Neural crest cell (in vitro differentiated cells): ENCODE measurements around the gene RAB8A. TPM values are rescaled to one million over a fixed set of nuclear protein-coding genes. Genes with fewer than 3 reads are reported as not detected.

ENCODE experiments used
- DNase-seq: peaks from one replicate; pipeline ENCODE4 v3.0.0; 2021; ENCODE audit warnings: low read depth, mixed read lengths, low spot score
- H3K27ac Mint-ChIP-seq: one replicate; pipeline ENCODE4 v1.8.0; 2021; ENCODE audit warnings: mild to moderate bottlenecking, mixed read lengths; ENCODE audit not compliant: unreplicated experiment
- H3K27me3 Mint-ChIP-seq: 2 replicates; pipeline ENCODE4 v1.8.0; 2021; ENCODE audit warnings: low read depth, mild to moderate bottlenecking, mixed read lengths
- H3K36me3 Mint-ChIP-seq: 2 replicates; pipeline ENCODE4 v1.8.0; 2021; ENCODE audit warnings: low read depth, mild to moderate bottlenecking, mixed read lengths
- H3K4me1 Mint-ChIP-seq: 2 replicates; pipeline ENCODE4 v1.8.0; 2021; ENCODE audit warnings: mixed read lengths
- H3K4me3 Mint-ChIP-seq: one replicate; pipeline ENCODE4 v1.8.0; 2021; ENCODE audit warnings: mild to moderate bottlenecking, mixed read lengths
- H3K9me3 Mint-ChIP-seq: 2 replicates; pipeline ENCODE4 v1.8.0; 2021; ENCODE audit warnings: mixed read lengths
- total RNA-seq: library from RNA; stranded (reverse); gene quantifications from 2 replicates; pipeline ENCODE4 v1.2.1, GENCODE V29; 2021
- TF ChIP-seq, protein P1 (sequence below): fragments of 200-600 bp; sonication (generic); conservative IDR thresholded peaks from 2 replicates; pipeline ENCODE4 v1.5.0; 2021; ENCODE audit warnings: antibody characterized with exemption, mild to moderate bottlenecking

Gene RAB8A
- total RNA-seq, 1 donor from 2014 or later, result 88.9 TPM

DNA sequence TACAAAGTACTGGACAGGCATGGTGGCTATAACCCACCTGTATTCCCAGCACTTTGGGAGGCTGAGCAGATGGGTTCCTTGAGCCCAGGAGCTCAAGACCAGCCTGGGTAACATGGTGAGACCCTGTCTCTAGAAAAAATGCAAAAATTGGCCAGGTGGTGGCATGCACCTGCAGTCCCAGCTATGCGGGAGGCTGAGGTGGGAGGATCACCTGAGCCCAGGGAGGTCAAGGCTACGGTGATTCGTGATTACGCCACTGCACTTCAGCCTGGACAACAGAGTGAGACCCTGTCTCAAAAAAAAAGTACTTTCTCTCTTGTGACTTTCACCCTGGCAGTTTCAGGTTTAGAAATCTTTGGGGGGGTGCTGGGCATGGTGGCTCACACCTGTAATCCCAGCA lies 11.2 kb upstream of the RAB8A start:
- no peak overlapping the region for H3K27ac Mint-ChIP-seq
- TF ChIP-seq, protein P1, sequence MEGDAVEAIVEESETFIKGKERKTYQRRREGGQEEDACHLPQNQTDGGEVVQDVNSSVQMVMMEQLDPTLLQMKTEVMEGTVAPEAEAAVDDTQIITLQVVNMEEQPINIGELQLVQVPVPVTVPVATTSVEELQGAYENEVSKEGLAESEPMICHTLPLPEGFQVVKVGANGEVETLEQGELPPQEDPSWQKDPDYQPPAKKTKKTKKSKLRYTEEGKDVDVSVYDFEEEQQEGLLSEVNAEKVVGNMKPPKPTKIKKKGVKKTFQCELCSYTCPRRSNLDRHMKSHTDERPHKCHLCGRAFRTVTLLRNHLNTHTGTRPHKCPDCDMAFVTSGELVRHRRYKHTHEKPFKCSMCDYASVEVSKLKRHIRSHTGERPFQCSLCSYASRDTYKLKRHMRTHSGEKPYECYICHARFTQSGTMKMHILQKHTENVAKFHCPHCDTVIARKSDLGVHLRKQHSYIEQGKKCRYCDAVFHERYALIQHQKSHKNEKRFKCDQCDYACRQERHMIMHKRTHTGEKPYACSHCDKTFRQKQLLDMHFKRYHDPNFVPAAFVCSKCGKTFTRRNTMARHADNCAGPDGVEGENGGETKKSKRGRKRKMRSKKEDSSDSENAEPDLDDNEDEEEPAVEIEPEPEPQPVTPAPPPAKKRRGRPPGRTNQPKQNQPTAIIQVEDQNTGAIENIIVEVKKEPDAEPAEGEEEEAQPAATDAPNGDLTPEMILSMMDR, result no peak

DNA sequence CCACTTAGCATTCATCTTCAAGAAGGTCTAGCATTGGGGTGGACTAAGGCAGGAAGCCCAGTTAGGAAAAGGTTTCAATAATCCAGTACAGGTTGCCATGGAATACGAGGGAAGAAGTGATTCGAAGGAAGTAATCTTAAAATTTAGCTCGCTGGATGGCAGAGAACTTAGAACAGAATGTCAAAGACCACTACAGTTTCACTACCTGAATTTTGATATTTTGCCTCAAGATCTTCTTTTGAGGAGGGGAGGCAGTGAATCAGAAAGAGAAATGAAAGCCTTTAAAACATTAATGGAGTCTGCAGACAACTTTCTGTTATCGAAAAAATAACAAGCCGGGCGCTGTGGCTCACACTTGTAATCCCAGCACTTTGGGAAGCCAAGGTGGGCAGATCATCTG lies 7.0 kb upstream of the RAB8A start:
- Mint-ChIP-seq H3K27ac (peak overlapping the region; percentile 35), H3K9me3 (no peaks in the 10 kb centered on the region)
- DNase-seq, result no peak

More for the DNA sequence above, 11.2 kb upstream of the RAB8A start:
- no peak for DNase-seq
- no peaks in the 10 kb centered on the region for H3K4me1 Mint-ChIP-seq
- H3K9me3 Mint-ChIP-seq, result no peaks in the 10 kb centered on the region
- peaks cover 23% of the 10 kb centered on the region for H3K36me3 Mint-ChIP-seq
- H3K4me3 Mint-ChIP-seq, result no peak overlapping the region
- no peaks in the 10 kb centered on the region for H3K27me3 Mint-ChIP-seq

DNA sequence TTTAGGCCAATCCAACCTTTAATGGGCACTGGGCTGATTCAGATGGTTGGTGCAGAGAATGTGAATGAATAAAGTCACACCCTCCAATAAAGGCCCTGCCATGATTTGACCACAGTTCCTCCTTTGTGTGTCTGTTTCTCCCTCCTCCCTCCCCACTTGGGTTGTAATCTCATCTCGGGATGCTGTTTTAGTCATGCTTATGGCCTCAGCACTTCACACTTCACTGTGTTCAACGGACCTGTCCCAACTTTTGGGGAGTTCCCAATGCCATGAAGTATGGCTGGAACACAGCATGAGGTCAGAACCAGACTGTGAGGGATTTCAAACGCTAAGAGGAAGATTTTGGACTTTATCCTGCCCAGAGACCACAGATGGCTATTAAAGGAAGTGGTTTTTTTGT lies 5.6 kb upstream of the RAB8A start:
- peak overlapping the region; percentile 32 for H3K27ac Mint-ChIP-seq
- H3K4me1 Mint-ChIP-seq, result peaks cover 6% of the 10 kb centered on the region
- peaks cover 7% of the 10 kb centered on the region for H3K36me3 Mint-ChIP-seq

More for the DNA sequence above, 7.0 kb upstream of the RAB8A start:
- H3K27me3 Mint-ChIP-seq, result no peaks in the 10 kb centered on the region
- H3K4me3 Mint-ChIP-seq, result no peak overlapping the region
- H3K36me3 Mint-ChIP-seq, result peaks cover 10% of the 10 kb centered on the region
- peaks cover 3% of the 10 kb centered on the region for H3K4me1 Mint-ChIP-seq
- TF ChIP-seq, protein P1, result no peak

DNA sequence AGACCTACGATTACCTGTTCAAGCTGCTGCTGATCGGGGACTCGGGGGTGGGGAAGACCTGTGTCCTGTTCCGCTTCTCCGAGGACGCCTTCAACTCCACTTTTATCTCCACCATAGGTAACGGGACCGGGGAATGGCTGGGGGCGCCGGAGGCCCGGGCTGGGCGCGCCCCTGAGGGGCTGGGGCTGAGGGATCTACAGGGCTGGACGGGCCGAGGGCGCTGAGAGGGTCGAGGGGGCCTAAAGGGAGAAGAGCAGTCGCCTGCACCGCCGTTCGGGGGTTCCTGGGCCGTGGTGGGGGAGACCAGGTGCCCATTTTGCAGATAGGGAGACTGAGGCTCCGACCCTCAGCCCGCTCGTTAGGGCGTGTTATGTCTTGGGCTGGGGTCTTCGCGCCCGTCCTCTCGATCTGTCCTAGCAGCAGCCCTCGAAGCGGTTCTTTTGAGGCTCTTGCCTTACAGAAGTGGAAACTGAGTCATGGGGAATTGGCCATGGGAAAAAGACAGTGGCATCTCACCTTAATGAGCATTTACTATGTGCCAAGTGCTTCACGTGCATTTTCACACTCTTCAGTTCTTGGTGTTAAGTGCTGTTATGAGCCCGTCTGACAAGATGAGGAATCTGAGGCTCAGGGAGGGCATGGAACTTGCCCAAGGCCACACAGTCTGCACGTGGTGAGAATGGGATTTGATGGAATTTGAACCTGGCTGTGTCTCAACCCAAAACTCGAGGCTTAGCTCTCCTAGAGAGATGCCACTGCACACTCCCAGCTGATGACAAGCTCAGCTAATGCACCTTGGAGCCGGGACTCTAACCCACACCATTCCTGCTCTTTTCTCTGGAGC lies 442 bp downstream of the RAB8A start:
- no peaks in the 10 kb centered on the region for H3K36me3 Mint-ChIP-seq
- TF ChIP-seq, protein P1, result no peak
- no peaks in the 10 kb centered on the region for H3K9me3 Mint-ChIP-seq
- H3K27ac Mint-ChIP-seq, result peak overlapping the region; percentile 97
- no peak for DNase-seq
- H3K27me3 Mint-ChIP-seq, result no peaks in the 10 kb centered on the region
- peaks cover 21% of the 10 kb centered on the region for H3K4me1 Mint-ChIP-seq
- H3K4me3 Mint-ChIP-seq, result peak overlapping the region; percentile 100

More for the DNA sequence above, 5.6 kb upstream of the RAB8A start:
- no peak for DNase-seq
- H3K27me3 Mint-ChIP-seq, result no peaks in the 10 kb centered on the region
- no peaks in the 10 kb centered on the region for H3K9me3 Mint-ChIP-seq
- H3K4me3 Mint-ChIP-seq, result no peak overlapping the region
- TF ChIP-seq, protein P1, result no peak

DNA sequence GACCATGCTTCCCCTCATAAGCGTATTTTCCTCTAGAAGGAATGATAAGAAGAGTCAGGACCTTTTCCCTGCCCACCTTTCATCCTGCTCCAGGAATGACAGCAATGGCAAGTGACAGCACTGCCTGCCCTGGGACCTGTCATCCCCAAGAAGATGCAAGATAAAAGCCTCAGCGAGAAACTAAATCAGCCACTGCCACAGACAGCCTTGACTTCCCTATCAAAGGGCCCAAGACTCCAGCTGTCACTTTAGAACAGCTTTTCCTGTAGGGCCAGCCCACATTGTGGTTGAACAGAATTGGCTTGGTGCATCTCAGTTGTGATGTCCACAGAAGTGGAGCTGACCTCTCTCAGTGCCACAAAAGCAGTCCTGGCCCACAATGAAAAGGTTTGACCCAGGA lies 1.1 kb downstream of the RAB8A start:
- no peak for DNase-seq
- H3K36me3 Mint-ChIP-seq, result no peaks in the 10 kb centered on the region
- TF ChIP-seq, protein P1, result no peak
- H3K4me3 Mint-ChIP-seq, result peak overlapping the region; percentile 100
- peaks cover 21% of the 10 kb centered on the region for H3K4me1 Mint-ChIP-seq
- H3K27me3 Mint-ChIP-seq, result no peaks in the 10 kb centered on the region
- no peaks in the 10 kb centered on the region for H3K9me3 Mint-ChIP-seq
- peak overlapping the region; percentile 62 for H3K27ac Mint-ChIP-seq
